GM12865 (cell line): ENCODE results near the gene TNFSF8.

Experiments used
- DNase-seq: peaks from one replicate; pipeline ENCODE4 v3.0.0; 2010; ENCODE audit warnings: low read depth
- H3K4me3 ChIP-seq: 2 replicates; pipeline ENCODE4 v1.5.1; 2011; ENCODE audit warnings: mild to moderate bottlenecking, low read depth, low read length, control low read depth
- TF ChIP-seq, protein P1 (sequence below): IDR thresholded peaks from 2 replicates; pipeline ENCODE4 v1.5.1; 2011; ENCODE audit warnings: low read length, control low read depth, low read depth, inconsistent platforms; ENCODE audit not compliant: insufficient read depth; ENCODE audit errors: missing control alignments

Gene TNFSF8

DNA sequence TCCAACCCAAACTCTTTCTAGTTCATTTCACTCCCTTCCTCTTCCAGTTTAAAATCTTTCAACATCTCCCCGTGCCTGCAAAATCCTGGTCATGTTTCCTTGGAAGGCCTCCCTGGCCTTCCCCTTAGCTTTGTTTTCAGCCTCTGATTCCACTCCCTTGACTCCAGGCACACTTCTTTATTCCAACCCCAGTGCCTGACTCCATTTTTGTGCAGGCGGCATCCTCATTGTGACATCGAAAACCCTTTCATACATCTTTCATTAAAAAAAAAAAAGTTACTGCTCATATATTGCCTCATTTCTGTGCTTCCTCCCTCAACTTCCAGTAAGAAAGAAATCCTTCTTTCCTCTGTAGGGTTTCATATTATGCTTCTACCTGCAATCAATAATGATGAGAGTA lies 7.1 kb upstream of the TNFSF8 start:
- H3K4me3 ChIP-seq = no peak overlapping the region
- DNase-seq = no peak
- TF ChIP-seq, protein P1, sequence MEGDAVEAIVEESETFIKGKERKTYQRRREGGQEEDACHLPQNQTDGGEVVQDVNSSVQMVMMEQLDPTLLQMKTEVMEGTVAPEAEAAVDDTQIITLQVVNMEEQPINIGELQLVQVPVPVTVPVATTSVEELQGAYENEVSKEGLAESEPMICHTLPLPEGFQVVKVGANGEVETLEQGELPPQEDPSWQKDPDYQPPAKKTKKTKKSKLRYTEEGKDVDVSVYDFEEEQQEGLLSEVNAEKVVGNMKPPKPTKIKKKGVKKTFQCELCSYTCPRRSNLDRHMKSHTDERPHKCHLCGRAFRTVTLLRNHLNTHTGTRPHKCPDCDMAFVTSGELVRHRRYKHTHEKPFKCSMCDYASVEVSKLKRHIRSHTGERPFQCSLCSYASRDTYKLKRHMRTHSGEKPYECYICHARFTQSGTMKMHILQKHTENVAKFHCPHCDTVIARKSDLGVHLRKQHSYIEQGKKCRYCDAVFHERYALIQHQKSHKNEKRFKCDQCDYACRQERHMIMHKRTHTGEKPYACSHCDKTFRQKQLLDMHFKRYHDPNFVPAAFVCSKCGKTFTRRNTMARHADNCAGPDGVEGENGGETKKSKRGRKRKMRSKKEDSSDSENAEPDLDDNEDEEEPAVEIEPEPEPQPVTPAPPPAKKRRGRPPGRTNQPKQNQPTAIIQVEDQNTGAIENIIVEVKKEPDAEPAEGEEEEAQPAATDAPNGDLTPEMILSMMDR = no peak

DNA sequence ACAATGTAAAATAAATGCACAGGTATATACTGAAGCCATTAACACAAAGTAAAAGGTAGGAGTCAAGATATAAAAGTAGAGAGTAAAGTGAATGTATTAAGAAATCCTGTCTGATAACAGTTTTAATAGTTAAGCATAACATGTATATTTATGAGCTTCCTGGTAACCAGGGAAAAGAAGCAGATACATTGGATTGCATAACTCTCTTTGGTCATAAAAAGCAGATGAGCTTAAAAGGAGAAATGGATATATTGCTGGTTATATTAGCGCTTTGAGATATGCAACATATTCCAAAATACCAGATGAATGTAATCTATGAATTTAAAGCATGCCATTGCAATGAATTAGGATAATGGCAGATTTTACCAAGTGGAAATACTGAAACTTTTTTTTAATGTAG lies 6.2 kb upstream of the TNFSF8 start:
- TF ChIP-seq, protein P1 = no peak
- DNase-seq = no peak
- no peak overlapping the region for H3K4me3 ChIP-seq

GRCh38 chr9:114935119-114935518 lies 4.7 kb upstream of the TNFSF8 start:
- no peak overlapping the region for H3K4me3 ChIP-seq
- TF ChIP-seq, protein P1 = no peak
- DNase-seq = no peak

GRCh38 chr9:114932502-114932901 lies 2.1 kb upstream of the TNFSF8 start:
- H3K4me3 ChIP-seq = no peak overlapping the region
- no peak for DNase-seq
- TF ChIP-seq, protein P1 = no peak

GRCh38 chr9:114931407-114931806 lies 1.0 kb upstream of the TNFSF8 start:
- TF ChIP-seq, protein P1 = no peak
- H3K4me3 ChIP-seq = no peak overlapping the region
- DNase-seq = no peak

GRCh38 chr9:114929201-114929600 lies 1.2 kb downstream of the TNFSF8 start:
- TF ChIP-seq, protein P1 = no peak

GRCh38 chr9:114928671-114929070 lies 1.7 kb downstream of the TNFSF8 start:
- no peak overlapping the region for H3K4me3 ChIP-seq
- DNase-seq = no peak
- TF ChIP-seq, protein P1 = no peak

More at GRCh38 chr9:114929201-114929600, 1.2 kb downstream of the TNFSF8 start:
- no peak overlapping the region for H3K4me3 ChIP-seq
- no peak for DNase-seq
